Right kidney (tissue), 9 donors: ENCODE measurements around the gene SNX33.
A peak's percentile ranks its signal among the peaks of the same experiment; 100 is the strongest.
"Not testable (repeated sequence)": the region's sequence is repeated elsewhere in the genome, so short reads cannot be mapped to it uniquely, and the experiment has no call there.

Experiments used
- DNase-seq: peaks from one replicate; pipeline ENCODE4 v3.0.0-alpha.2; 2016
- long read RNA-seq, 8 donors: transcript quantifications; one replicate each; lab custom pipeline, GENCODE V29; 2026

Gene SNX33
- long read RNA-seq, donor 1, full-length matches to known transcripts: 5 of 5 reads
- long read RNA-seq, donor 1, partial matches to known transcripts: 0 of 5 reads
- long read RNA-seq, donor 1, other reads (novel, unspliced or antisense): 0 of 5 reads
- long read RNA-seq, donor 2, full-length matches to known transcripts: 7 of 12 reads
- long read RNA-seq, donor 2, partial matches to known transcripts: 5 of 12 reads
- long read RNA-seq, donor 2, other reads (novel, unspliced or antisense): 0 of 12 reads
- long read RNA-seq, donor 3, full-length matches to known transcripts: 6 of 6 reads
- long read RNA-seq, donor 3, partial matches to known transcripts: 0 of 6 reads
- long read RNA-seq, donor 3, other reads (novel, unspliced or antisense): 0 of 6 reads
- long read RNA-seq, donor 4, full-length matches to known transcripts: 8 of 8 reads
- long read RNA-seq, donor 4, partial matches to known transcripts: 0 of 8 reads
- long read RNA-seq, donor 4, other reads (novel, unspliced or antisense): 0 of 8 reads
- long read RNA-seq, donor 5, full-length matches to known transcripts: 6 of 6 reads
- long read RNA-seq, donor 5, partial matches to known transcripts: 0 of 6 reads
- long read RNA-seq, donor 5, other reads (novel, unspliced or antisense): 0 of 6 reads
- long read RNA-seq, donor 6, full-length matches to known transcripts: 2 of 7 reads
- long read RNA-seq, donor 6, partial matches to known transcripts: 5 of 7 reads
- long read RNA-seq, donor 6, other reads (novel, unspliced or antisense): 0 of 7 reads
- long read RNA-seq, donor 7: 0 reads
- long read RNA-seq, donor 8, full-length matches to known transcripts: 3 of 11 reads
- long read RNA-seq, donor 8, partial matches to known transcripts: 8 of 11 reads
- long read RNA-seq, donor 8, other reads (novel, unspliced or antisense): 0 of 11 reads

DNA sequence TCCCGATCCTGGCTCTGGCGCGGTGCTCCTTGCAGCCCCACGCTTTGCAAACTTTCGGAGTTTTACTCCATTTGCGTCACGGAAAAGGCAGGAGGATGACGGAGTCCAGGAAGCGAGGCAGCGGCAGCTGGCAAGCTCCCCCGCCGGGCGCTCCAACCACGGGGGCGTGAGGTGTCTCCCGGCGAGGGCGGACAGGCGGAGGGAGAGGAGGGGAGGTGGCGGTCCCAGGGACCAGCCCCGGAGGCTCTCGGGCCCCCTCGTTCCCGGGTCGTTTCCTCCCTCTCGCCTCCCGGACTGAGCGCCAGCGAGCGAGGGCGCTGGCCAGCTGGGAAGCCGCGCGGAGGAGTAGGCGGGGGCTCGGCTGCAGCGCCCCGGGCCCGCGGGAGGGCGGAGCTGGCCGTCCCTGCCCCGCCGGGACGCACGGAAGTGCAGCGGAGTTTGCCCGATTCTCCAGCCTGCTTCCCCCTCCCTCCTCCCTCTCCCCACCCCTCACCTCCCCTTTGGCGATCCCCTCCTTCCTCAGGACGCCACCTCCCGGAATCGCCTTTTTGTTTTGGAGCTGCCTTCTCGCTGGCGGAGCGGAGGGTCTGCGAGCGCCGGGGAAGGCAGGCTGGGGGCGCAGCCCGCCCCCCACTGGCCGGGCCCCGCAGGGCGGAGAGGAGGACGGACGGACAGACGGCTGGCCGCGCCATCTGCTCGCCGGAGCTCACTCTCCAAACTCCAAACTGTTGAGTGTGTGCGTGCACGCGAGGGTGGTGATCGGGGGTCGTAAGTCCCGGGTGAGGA is at the start of gene SNX33:
Gene SNX33 (plus strand): TSS at position 543 of the 786 bp plus-strand sequence. CDS start 1,191 bp downstream, outside the sequence.
- DNase-seq: peak; percentile 93

GRCh38 chr15:75598361-75598760 is 49.4 kb upstream of the SNX33 start:
- DNase-seq: no peak

GRCh38 chr15:75599401-75599800 is 48.3 kb upstream of the SNX33 start:
- DNase-seq: no peak

DNA sequence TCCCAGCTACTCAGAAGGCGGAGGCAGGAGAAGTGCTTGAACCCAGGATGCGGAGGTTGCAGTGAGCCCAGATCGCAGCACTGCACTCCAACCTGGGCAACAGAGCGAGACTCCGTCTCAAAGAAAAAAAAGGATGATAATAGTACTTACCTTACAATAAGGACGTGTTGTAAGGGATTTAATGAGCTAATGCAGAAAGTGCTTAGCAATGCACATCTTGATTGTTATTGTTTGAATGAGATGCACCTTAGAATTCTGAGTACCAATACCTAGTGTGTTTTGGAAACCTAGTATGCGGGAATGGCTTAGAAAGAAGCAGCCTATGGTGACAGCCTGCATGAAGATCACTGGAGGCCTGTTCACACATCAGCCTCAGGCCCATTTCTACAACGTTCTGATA is 41.7 kb upstream of the SNX33 start:
- DNase-seq: no peak

DNA sequence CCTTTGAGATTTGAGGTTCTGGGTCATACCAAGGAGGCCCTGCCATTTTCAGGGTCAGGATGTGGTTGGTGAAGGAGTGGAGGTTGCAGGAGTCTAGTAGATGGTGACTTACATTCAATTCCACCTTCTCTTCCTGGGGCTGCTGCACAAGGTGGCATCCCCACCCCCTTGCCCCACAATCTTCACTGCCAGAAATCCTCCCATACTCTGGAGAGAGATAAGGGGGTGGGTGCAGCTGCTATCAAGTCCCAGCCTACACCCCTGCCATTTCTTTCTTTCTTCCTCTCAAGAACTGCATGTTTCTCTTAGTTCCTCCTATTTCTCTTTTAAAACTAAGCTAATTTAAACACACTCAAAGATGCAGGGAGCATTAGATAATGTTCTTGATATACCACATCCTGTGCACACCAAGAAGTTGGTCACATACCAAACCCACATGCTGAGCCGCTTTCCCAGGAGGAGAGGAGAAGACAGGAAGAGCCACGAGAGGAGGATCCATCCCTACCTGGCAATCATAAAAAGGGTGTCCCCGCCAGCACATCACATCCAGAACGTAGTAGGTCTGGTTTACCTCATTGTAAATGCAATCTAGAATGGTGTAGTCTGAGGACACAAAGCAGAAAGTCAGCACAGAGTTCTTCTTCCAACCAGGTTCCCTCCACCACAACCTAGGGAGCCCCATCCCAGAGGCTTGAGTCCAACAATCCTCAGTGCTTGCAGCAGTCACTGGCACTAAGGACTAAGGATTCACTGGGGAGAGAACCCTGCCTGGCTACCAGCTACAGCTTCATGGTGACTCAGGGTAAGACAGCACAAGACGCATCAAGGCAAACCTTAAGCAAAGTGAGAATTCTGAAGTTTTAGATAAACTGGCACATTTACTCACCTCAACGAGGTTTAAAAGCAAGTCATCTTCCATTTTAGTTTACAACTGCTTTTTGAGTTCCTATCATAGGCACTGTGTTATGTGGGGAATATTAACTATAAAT is 40.7 kb upstream of the SNX33 start:
- no peak for DNase-seq

GRCh38 chr15:75616766-75617165 is 30.9 kb upstream of the SNX33 start:
- no peak for DNase-seq

GRCh38 chr15:75620058-75620820 is 27.5 kb upstream of the SNX33 start:
- DNase-seq: no peak

DNA sequence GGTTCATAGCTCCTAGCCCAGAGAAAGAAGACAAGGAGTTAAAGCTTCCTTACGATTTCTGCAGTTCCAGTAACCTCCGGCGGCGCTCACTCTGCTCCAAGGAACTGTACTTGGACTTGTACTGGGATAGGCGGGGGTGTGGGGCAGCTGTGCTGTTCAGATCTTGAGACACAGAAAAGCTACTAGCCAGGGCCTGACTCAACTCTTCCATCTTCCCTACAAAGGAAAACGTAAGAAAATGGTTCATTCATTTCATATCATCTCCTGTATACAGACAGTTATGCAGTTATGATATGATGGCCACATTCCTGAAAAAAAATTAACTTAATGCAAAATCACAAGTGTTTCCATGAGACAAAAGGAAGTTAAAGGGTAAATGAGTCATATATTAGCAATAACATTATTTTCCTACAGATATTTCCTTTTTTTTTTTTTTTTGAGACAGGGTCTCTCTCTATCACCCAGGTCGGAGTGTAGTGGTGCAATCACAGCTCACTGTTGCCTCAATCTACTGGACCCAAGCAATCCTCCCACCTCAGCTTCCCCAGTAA is 26.8 kb upstream of the SNX33 start:
- no peak for DNase-seq

DNA sequence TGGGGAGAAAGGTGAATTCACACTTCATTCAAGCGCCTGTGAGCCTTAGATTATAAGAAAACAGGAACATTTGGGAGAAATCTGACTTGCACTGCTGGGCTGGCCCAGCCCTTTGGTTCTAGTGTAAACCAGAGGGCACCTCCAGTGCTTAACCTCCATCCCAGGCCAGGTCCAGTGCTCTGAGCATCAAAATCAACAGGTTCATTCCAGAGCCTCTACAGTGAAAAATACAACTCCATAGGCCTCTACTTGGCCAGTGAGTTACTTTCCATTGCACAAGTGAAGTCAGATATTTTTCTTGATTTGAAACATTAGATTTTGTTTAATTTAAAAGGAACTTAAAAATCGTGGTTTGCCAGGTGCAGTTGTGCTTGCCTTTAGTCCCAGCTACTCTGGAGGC is 25.2 kb upstream of the SNX33 start:
- DNase-seq: no peak

DNA sequence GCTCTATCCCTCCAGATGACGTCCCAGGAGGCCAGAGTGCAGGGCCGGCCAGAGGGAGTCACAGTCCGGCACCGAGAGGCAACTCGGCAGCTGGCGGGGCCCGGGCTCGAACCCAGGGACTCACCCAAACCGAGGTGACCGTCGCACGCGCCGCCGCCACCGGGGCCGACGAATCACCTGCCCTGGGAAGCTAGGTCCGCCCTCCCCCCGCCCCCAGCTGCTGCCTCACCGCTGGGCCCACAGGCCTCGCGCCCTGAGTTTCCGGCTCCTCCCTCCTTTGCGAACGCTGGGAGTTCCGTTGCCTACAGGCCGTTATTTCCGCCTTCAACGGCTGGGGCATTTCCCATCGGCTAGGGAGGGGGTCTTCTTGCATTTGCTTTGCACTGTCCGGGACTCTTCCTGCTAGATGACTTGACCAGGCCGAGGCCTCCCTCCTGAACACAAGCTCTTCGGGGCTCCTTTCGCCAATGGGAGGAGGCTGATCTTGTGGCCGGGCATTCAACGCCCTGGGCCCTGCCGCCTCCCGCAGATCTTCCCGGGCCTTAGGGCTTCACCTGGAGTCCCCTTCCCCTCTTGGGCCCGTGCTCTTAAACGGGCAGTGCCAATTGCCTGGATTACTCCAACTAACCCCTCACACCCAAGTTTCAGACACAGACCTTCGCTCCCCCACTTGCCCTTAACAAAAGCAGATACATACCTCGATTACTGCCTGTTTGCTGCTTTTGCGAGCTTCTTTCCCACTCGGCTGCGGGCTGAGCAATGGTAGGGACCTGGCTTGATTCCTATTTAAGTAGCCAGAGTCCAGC is 22.0 kb upstream of the SNX33 start, which contains the start of gene SNUPN:
Gene SNUPN (minus strand): TSS at position 184 of the 806 bp plus-strand sequence. CDS start 4,674 bp downstream, outside the sequence.
- peak; percentile 92 for DNase-seq

GRCh38 chr15:75631935-75632334 is 15.8 kb upstream of the SNX33 start:
- no peak for DNase-seq

GRCh38 chr15:75633922-75634321 is 13.8 kb upstream of the SNX33 start:
- not testable (repeated sequence) for DNase-seq

DNA sequence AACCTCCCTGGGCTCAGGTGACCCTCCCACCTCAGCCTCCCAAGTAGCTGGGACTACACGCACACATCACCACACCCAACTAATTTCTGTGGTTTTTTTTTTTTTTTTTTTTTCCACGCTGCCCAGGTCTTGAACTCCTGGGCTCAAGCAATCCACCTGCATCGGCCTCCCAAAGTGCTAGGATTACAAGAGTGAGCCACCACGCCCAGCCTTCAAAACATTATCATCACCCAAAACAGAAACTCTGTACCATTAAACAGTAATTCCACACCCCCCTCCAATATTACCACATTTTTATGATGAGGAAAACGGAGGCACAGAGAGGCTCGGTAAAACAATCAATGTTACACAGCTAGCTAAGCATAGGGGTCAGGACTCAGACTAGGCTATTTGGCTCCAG is 11.7 kb upstream of the SNX33 start:
- no peak for DNase-seq

DNA sequence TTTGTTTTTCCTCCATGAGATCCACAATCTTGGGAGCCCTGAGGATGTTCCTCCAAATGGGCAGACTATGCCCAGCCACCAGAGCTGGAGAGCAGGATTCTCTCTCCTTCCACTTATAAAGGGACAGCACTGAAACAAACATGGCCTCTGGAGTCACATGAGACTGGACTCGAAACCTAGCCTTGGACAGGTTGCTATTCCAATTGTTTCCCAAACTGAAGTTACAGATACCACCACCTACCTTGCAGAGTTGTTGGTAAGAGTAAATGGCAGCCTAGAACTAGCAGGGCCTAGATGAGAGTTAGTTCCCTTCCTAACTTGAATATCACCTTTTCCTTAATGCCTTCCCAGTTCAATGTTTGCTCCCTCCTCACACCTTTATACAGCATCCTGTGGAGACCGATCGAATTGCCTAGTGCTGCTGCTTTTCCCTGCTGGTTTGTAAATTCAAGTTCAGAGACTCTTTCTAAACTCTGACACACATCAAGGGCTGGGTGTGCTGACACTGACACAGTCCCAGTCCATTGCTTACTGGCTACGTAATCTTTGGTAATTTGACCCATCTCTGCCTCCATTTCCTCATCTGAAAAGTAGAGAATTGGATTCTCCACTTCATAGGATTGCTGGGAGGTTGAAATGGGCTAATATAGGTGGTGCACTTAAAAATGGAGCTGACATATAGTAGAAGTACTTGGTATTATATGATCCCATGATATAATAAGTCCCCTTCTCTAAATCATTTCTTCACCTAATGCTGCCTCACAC is 10.3 kb upstream of the SNX33 start:
- no peak for DNase-seq

DNA sequence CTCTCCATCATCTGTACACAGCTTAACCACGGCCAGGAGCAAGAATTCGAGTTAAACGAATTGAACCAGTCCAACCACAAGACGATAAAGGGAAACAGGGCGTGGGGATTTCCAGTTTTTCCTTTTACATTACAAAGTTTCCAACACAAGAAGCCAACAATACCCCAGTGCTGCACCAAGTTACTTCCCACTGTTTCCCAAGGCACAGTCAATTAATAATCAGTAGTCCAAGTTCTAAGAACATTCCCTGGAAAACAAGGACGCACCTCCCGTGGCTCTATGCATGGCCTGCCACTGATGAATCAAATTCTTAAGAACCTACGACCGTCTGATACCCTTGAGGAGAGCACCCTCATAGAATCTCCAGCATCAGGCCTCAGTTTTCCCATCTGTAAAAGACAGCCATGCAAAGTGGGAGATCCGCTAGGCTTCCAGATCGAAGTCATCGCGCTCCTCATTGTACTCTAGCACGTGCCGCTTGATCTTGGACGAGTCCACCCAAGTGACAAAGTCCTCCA is 8.5 kb upstream of the SNX33 start:
- DNase-seq: no peak

DNA sequence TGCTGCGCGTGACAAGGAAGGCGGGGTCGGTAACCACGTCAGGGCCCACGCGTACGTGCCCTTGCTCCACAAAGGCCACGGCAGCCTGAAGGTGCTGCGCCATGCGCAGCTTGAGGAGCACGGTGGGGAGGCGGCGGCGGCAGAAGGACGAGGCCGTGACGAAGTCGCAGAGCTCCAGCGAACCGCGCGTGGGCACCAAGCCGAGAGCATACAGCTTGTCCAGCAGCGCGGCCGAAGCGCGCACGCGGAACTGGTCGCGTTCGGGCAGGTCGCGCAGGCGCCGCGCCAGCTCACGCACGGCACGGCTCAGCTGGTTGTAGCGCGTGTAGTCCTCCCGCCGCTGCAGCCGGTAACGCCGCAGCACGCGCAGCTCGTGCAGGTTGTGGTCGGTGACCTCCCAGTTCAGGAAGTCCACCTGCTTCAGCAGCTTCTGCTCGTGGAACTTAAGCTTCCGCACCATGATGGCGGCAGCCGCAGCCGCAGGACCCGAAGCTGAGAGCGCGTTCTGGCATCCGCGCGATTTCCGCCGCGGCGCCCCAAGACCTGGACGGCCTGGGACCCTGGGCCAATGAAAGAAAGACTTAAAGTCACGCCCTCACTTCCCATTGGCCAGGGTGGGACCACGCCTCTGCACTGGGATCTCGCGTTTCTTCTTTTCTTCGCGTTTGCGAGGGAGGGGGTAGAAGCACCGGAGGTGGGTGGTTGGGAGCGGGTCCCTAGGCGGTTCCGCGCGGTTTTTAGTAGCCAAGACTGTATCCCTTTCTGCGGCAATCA is 7.8 kb upstream of the SNX33 start, which contains the start of gene IMP3:
Gene IMP3 (minus strand): TSS at position 516 of the 774 bp plus-strand sequence. CDS start 56 bp downstream, at position 460.
- DNase-seq: peak; percentile 91
